Neutrophil (primary cell): ENCODE measurements around the gene PAPOLG.

Experiments used
- H3K27ac ChIP-seq: fragments of 200-600 bp; sonication (generic); 2 replicates; pipeline ENCODE4 v1.5.1; 2016; ENCODE audit warnings: mild to moderate bottlenecking, moderate library complexity
- H3K27me3 ChIP-seq: fragments of 200-600 bp; sonication (generic); 2 replicates; pipeline ENCODE4 v1.6.0; 2016; ENCODE audit warnings: mild to moderate bottlenecking
- H3K36me3 ChIP-seq: fragments of 200-600 bp; sonication (generic); 2 replicates; pipeline ENCODE4 v1.5.1; 2017
- H3K4me1 ChIP-seq, 2 experiments: fragments of 200-600 bp in 1 of 2; sonication (generic) in 1 of 2; 1 replicate in 1 of 2; 2 replicates in 1 of 2; pipeline versions ENCODE4 v1.5.1 to v1.6.1; 2013 to 2016; ENCODE audit warnings: low read depth in 1 of 2, low read length in 1 of 2, mild to moderate bottlenecking in 1 of 2, moderate library complexity in 1 of 2; ENCODE audit not compliant: control insufficient read depth in 1 of 2, insufficient read depth in 1 of 2
- H3K4me3 ChIP-seq, 2 experiments: fragments of 200-600 bp in 1 of 2; sonication (generic) in 1 of 2; 1 replicate in 1 of 2; 2 replicates in 1 of 2; pipeline ENCODE4 v1.5.1; 2013 to 2016; ENCODE audit warnings: low read depth in 1 of 2, low read length in 1 of 2, mild to moderate bottlenecking in 1 of 2, moderate library complexity in 1 of 2
- H3K9me3 ChIP-seq: fragments of 200-600 bp; sonication (generic); 2 replicates; pipeline ENCODE4 v1.5.1; 2016
- CTCF ChIP-seq: fragments of 200-600 bp; sonication (generic); IDR thresholded peaks from 2 replicates; pipeline ENCODE4 v1.5.1; 2016; ENCODE audit warnings: antibody characterized with exemption

The PAPOLG gene

GRCh38 chr2:60832621-60833020 is 76.6 kb downstream of the PAPOLG start:
- H3K36me3 ChIP-seq: no peaks in the 10 kb centered on the region
- H3K27ac ChIP-seq: no peak overlapping the region
- H3K27me3 ChIP-seq: no peaks in the 10 kb centered on the region
- no peak overlapping the region for H3K4me3 ChIP-seq
- no peaks in the 10 kb centered on the region for H3K9me3 ChIP-seq
- peaks cover 10 to 14% of the 10 kb centered on the region in 2 experiments for H3K4me1 ChIP-seq
- TF ChIP-seq CTCF: no peak

GRCh38 chr2:60834270-60834717 is 78.2 kb downstream of the PAPOLG start:
- no peak for TF ChIP-seq CTCF
- no peak overlapping the region for H3K27ac ChIP-seq
- no peak overlapping the region for H3K4me3 ChIP-seq
- H3K36me3 ChIP-seq: no peaks in the 10 kb centered on the region
- H3K4me1 ChIP-seq: peaks cover 10 to 14% of the 10 kb centered on the region in 2 experiments
- no peaks in the 10 kb centered on the region for H3K27me3 ChIP-seq
- H3K9me3 ChIP-seq: no peaks in the 10 kb centered on the region

- H3K36me3 ChIP-seq: no peaks in the 10 kb centered on the region
- no peaks in the 10 kb centered on the region for H3K9me3 ChIP-seq
- H3K4me1 ChIP-seq: peaks cover 10 to 14% of the 10 kb centered on the region in 2 experiments
- H3K27ac ChIP-seq: peak overlapping the region; percentile 24
- TF ChIP-seq CTCF: no peak
- H3K27me3 ChIP-seq: no peaks in the 10 kb centered on the region
- no peak overlapping the region for H3K4me3 ChIP-seq
Observed at GRCh38 chr2:60836491-60836890, 80.4 kb downstream of the PAPOLG start.

- H3K4me1 ChIP-seq: peaks cover 10 to 14% of the 10 kb centered on the region in 2 experiments
- no peaks in the 10 kb centered on the region for H3K9me3 ChIP-seq
- TF ChIP-seq CTCF: no peak
- peak overlapping the region; percentile 24 for H3K27ac ChIP-seq
- no peak overlapping the region for H3K4me3 ChIP-seq
- no peaks in the 10 kb centered on the region for H3K36me3 ChIP-seq
- H3K27me3 ChIP-seq: no peaks in the 10 kb centered on the region
Observed at GRCh38 chr2:60837123-60837522, 81.1 kb downstream of the PAPOLG start.

GRCh38 chr2:60838481-60838880 is 82.4 kb downstream of the PAPOLG start:
- H3K27me3 ChIP-seq: no peaks in the 10 kb centered on the region
- H3K36me3 ChIP-seq: no peaks in the 10 kb centered on the region
- no peak for TF ChIP-seq CTCF
- H3K9me3 ChIP-seq: no peaks in the 10 kb centered on the region
- H3K4me3 ChIP-seq: no peak overlapping the region
- H3K4me1 ChIP-seq: peaks cover 10 to 14% of the 10 kb centered on the region in 2 experiments
- H3K27ac ChIP-seq: no peak overlapping the region
